Effector CD8-positive, alpha-beta T cell (primary cell): Measurements from ENCODE around the gene SHROOM4.

Source experiments
- DNase-seq: peaks from one replicate; lab custom pipeline; 2025; lab: John Stamatoyannopoulos, UW

SHROOM4 gene

GRCh38 chrX:50707955-50708699, 105.9 kb downstream of the SHROOM4 start:
- DNase-seq, result no peak

- no peak for DNase-seq
Observed at GRCh38 chrX:50707405-50707804, 106.6 kb downstream of the SHROOM4 start.

GRCh38 chrX:50705042-50705441, 109.0 kb downstream of the SHROOM4 start:
- DNase-seq, result no peak

GRCh38 chrX:50704360-50704759, 109.6 kb downstream of the SHROOM4 start:
- no peak for DNase-seq

- DNase-seq, result no peak
Observed at GRCh38 chrX:50700921-50701320, 113.1 kb downstream of the SHROOM4 start.

- DNase-seq, result no peak
Observed at GRCh38 chrX:50698944-50699343, 115.0 kb downstream of the SHROOM4 start.

- no peak for DNase-seq
Observed at GRCh38 chrX:50697691-50698090, 116.3 kb downstream of the SHROOM4 start.

- no peak for DNase-seq
Observed at GRCh38 chrX:50691820-50692219, 122.2 kb downstream of the SHROOM4 start.

- no peak for DNase-seq
Observed at GRCh38 chrX:50684871-50685270, 129.1 kb downstream of the SHROOM4 start.

- DNase-seq, result no peak
Observed at GRCh38 chrX:50680990-50681389, 133.0 kb downstream of the SHROOM4 start.

- DNase-seq, result no peak
Observed at GRCh38 chrX:50677789-50678188, 136.2 kb downstream of the SHROOM4 start.

- DNase-seq, result no peak
Observed at GRCh38 chrX:50671661-50672060, 142.3 kb downstream of the SHROOM4 start.

- DNase-seq, result no peak
Observed at GRCh38 chrX:50668860-50669259, 145.1 kb downstream of the SHROOM4 start.

- no peak for DNase-seq
Observed at GRCh38 chrX:50648156-50648555, 165.8 kb downstream of the SHROOM4 start.

- DNase-seq, result no peak
Observed at GRCh38 chrX:50644496-50644895, 169.5 kb downstream of the SHROOM4 start.

GRCh38 chrX:50643525-50644137, 170.4 kb downstream of the SHROOM4 start:
- DNase-seq, result no peak

GRCh38 chrX:50638123-50638522, 175.9 kb downstream of the SHROOM4 start:
- no peak for DNase-seq

- no peak for DNase-seq
Observed at GRCh38 chrX:50635817-50636365, 178.1 kb downstream of the SHROOM4 start.

- no peak for DNase-seq
Observed at GRCh38 chrX:50635162-50635561, 178.8 kb downstream of the SHROOM4 start.

- DNase-seq, result no peak
Observed at GRCh38 chrX:50629774-50630173, 184.2 kb downstream of the SHROOM4 start.

- no peak for DNase-seq
Observed at GRCh38 chrX:50627696-50628095, 186.3 kb downstream of the SHROOM4 start.

- DNase-seq, result no peak
Observed at GRCh38 chrX:50626432-50626831, 187.6 kb downstream of the SHROOM4 start.

- no peak for DNase-seq
Observed at GRCh38 chrX:50622751-50623150, 191.2 kb downstream of the SHROOM4 start.
